Stimulated activated CD4-positive, alpha-beta T cell treated with anti-CD3 and anti-CD28 coated beads, Interleukin-1b, Interleukin-23, amount 100 ng/mL, for 24 hours (primary cell): ENCODE results near the gene EIF1.
"Not testable (repeated sequence)": the region's sequence is repeated elsewhere in the genome, so short reads cannot be mapped to it uniquely, and the experiment has no call there.

Experiments
- DNase-seq, 4 experiments: peaks; one replicate each; pipeline ENCODE4 v3.0.0-alpha.2; 2020; ENCODE audit warnings: low read depth in 4 of 4, low spot score in 1 of 4

The EIF1 gene

DNA sequence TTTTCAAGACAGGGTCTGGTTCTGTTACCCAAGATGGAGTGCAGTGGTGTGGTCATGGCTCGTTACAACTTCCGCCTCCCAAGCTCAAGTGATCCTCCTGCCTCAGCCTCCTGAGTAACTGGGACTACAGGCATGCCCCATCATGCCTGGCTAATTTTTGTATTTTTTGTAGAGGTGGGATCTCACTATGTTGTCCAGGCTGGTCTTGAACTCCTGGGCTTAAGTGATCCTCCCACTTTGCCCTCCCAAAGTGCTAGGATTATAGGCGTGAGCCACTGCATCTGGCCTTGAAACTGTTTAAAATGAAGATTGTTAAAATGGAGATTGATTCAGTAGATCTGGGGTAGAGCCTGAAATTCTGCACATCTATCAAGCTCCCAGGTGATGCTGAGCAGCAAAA is 12.2 kb downstream of the EIF1 start:
- DNase-seq, result not testable (repeated sequence)

DNA sequence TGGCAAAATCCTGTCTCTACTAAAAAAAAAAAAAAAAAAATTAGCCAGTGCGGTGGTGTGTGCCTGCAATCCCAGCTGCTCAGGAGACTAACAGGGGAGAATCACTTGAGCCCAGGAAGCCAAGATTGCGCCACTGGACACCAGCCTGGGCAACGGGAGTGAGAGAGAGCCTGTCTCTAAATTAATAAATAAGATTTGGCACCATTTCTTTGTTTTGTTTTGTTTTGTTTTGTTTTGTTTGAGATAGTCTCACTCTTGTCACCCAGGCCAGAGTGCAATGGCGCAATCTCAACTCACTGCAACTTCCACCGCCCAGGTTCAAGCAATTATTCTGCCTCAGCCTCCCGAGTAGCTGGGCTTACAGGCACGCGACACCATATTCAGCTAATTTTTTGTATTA is 14.0 kb downstream of the EIF1 start:
- no peak for DNase-seq

DNA sequence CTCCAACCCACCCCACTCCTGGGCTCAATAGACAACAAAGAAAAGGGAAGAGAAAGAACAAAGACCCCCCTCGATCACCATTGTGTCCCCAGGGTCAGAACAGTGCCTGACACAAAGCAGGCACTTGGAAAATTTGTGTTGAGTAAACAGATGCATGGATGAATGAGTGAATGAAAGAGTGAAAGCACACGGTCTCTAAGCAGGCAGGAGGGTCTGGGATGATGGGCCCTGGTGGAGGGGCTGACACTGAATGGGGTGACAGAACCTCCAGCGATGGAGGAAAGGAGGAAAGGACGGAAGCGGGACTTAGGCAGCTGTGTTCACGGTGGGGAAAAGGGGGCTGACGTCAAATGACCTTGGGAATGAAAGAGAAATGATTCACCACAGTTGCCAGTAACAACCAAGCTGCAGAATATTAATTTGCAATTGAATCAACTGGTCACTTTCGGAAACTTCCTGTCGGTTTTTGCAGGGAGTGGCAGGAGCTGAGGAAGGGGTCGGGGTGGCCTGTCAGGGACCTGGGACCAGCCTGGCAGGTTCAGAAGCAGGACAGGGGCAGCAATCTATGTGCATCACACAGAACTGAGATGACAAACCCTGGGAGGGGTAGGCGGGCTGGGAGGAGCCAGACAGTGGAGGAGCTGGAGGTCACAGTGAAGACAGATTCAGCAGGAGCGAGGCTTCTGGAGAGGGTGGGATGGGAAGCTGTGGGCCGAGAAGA is 16.7 kb downstream of the EIF1 start:
- DNase-seq, result no peak

DNA sequence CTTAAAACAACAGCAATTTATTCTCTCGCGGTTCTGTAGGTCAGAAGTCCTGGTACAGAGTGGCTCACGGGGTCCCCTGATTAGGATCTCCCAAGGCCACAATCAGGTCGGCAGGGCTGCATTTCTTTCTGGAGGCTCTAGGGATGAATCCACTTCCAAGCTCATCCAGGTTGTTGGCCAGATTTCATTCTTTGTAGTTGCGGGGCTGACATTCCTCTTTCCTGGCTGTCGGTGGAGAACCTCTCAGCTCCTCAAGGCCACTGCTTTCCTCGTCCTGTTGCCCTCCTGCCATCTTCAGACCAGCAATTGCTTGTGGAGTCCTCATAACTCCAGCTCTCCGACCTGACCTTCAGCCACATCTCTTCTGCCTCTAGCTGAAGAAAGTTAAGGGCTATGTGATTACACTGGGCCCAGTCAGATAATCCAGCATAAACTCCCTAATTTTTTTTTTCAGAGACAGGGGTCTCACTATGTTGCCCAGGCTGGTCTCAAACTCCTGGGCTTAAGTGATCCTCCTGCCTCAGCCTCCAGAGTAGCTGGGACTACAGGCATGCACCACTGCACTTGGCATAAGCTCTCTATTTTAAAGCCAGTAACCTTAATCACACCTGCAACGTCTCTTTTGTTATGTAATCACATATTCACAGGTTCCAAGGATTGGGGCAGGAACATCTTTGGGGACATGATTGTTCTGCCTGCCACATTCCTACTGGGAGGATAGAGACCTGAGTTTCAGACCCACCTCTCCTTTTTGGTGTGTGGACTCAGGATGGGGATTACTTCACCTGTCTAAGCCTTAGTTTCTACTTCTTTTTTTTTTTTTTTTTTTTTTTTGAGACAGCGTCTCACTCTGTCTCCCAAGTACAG is 19.4 kb downstream of the EIF1 start:
- DNase-seq, result no peak

GRCh38 chr17:41710472-41711090 is 21.9 kb downstream of the EIF1 start:
- DNase-seq, result no peak

- no peak for DNase-seq
These were observed 23.1 kb downstream of the EIF1 start, which contains the start of gene GAST for GRCh38 chr17:41711669-41712400. TSS of gene GAST (plus strand) at chr17:41712331. CDS start at chr17:41715437, 3,106 bp downstream.

DNA sequence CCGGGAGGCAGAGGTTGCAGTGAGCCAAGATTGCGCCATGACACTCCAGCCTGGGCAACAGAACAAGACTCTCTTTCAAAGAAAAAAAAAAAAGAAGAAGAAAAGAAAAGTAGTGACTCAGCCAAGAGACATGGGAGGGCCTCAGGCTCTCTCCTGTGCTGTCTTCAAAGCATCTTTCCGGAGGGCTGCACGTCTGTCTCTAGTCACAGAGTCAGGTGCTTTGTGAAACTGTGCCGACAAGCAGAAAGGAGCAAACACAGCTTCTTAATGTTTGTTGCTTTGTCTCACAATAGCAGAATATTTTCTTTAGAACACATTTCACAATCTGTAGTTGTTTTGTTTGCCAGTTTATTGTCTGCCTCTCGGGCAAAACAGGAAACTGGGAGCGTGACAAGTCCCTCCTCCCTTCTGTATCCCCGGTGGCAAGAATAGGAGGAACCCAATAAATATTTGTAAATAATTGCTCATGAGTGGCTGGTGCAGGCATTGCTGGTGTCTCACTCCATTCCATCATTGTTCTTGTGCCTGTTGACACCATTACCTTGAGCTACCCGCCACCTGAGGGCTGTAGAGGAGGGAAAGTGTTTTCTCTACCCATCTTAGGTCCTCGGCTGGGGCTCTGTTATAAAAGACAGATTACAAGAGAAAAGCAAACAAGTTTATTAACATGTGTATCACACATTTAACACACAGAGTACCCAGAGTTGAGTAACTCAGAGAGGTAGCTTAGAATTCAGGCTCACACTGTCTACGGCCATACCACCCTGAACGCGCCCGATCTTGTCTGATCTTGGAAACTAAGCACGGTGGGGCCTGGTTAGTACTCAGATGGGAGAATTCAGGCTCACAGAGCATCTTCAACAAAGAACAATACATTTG is 29.0 kb downstream of the EIF1 start:
- no peak for DNase-seq

GRCh38 chr17:41718287-41718645 is 29.6 kb downstream of the EIF1 start:
- no peak for DNase-seq

DNA sequence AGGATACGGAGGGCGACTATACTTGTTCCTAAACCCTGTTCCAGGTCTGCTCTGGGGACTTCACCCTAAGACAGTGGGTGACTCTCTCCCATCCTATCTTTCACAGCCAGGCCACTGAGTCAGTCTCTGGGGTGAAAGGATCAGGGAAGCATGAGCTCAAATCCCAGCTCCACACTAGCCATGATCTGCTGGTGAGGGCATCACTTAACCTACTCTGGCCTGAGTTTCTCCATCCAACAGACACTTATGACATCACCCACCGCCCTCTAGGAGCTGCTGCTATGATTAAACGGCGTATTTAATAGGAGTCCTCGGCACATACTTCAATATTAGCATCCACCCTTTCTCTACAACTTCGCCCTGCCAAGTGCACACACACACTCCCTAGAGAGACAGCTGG is 33.5 kb downstream of the EIF1 start:
- DNase-seq, result no peak

DNA sequence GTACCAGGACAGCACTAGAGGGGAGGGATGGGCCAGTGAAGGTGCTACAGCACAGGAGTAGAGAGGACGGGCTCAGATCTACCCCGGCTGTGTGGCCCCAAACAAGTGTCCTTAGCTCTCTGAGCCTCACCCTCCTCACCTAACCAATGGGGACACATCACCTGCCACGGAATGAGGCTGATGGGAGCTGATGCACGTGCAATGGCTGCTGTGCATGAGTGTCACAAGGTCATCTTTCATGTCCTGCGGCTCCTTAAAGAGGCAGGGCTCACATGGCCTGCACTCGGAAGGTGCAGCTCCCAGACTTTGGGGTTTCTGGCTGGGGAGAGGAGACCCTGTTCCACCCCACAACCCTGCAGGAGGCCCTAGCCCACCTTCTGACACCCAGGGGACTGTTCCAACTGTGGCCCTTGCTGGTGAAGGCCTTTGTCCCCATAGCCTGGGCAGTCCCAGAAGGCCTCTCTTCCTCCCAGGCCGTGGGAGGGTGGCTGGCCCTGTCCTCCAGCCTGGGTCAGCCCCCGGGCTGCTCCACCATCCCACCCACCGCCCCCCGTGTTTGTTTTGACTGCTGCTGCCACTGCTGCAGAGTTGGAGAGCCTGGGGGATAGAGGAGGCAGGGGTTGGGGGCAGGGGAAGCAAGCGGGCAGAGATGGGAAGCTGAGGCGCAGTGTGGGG is 35.3 kb downstream of the EIF1 start:
- DNase-seq, result no peak

DNA sequence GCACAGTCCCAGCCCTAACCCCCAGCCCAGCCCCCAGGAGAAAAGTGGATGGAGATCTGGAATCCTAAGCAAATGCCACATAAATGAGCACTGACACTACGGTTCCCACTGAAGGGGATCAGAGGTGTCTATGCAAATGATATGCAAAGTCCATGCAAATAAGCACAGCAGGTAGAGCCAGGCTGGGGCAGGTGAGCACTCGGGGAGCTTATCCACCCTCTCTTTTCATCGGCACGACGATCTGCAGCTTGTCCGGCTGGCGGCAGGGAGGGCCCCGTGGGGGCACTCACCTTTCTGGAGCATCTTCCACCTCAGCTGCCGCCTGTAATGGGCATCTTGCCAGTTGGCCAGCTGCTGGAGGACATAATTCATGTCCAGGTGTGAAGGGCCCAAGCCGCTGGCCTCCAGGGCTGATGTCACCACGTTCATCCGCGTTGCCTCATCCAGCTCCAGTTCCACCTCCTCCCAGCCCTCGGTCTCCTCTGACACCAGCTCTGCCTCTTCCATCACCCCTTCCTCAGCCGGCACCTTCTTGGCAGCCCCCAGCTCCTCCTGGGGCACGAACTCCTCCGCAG is 35.9 kb downstream of the EIF1 start:
- DNase-seq, result no peak

- DNase-seq, result no peak
These were observed 36.4 kb downstream of the EIF1 start for GRCh38 chr17:41725134-41725533.

GRCh38 chr17:41728056-41728455 is 39.4 kb downstream of the EIF1 start:
- DNase-seq, result no peak

- DNase-seq, result no peak
These were observed 41.8 kb downstream of the EIF1 start for GRCh38 chr17:41730479-41730878.

- no peak for DNase-seq
These were observed 43.2 kb downstream of the EIF1 start for GRCh38 chr17:41731836-41732235.

- no peak for DNase-seq
These were observed 44.9 kb downstream of the EIF1 start for GRCh38 chr17:41733348-41734138.

DNA sequence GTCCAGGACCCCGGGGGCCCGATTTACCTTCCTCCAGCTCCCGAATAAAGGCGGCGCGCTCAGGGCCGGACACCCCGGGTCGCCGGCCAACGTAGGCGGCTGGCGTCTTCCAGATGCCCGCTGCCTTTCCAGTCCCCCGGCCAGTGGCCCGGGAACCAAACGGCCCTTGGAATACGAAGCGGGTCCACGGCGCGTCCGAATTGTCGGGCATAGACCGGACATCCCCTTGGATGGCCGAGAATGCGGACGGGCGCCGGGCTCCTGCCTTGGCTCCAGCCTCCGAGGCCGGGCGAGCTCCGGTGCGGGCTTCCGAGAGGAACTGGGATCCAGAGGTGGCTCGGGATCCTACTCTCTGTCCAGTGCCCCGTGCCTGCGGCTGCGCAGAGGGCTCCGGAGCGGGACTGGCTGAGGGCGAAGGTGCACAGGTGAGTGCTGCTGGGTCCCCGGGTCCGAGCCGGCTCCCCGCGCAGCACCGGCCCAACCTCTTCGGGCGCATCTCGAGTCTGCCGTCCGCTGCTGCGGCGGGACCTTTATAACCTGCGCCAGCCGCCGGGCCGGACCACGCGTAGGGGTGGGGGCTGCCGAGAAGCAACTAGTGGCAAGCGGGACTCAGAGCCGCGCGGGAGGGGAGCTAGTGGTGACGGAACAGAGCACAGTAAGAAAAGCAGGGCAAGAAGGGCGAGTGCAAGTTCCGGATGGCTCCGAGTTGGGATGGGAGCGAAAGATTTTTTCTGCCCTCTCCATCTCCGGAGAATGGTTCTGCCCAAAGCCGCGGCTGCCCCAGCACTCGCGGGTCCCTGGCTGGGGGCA is 45.7 kb downstream of the EIF1 start, which contains the start of gene HAP1:
Gene HAP1 (minus strand): TSS at position 505 of the 810 bp plus-strand sequence. CDS start 9 bp downstream, at position 496.
- DNase-seq, result no peak

GRCh38 chr17:41734949-41735313 is 46.2 kb downstream of the EIF1 start:
- no peak for DNase-seq
